OCI-LY3 (cell line): ENCODE results near the gene FGF19.

Source experiments
- H2AFZ ChIP-seq: fragments of 200-600, 300-600 bp; shearing (Covaris generic); 2 replicates; pipeline ENCODE4 v1.6.0; 2014; ENCODE audit warnings: antibody characterized with exemption, low read depth, low read length
- H3K27ac ChIP-seq: fragments of 200-600, 300-600 bp; sonication (generic); 2 replicates; pipeline ENCODE4 v1.5.1; 2014; ENCODE audit warnings: mild to moderate bottlenecking, low read length, moderate library complexity, mixed read lengths
- H3K27me3 ChIP-seq: fragments of 200-600, 300-600 bp; sonication (generic); 2 replicates; pipeline ENCODE4 v1.6.1; 2014; ENCODE audit warnings: low read depth, low read length, mixed read lengths
- H3K36me3 ChIP-seq: fragments of 200-600, 300-600 bp; sonication (generic); replicated peaks from 2 replicates; pipeline ENCODE3; 2014; ENCODE audit warnings: low read depth, low read length, mixed read lengths
- H3K4me1 ChIP-seq: fragments of 300-600, 200-600 bp; sonication (generic); 2 replicates; pipeline ENCODE4 v1.6.1; 2014; ENCODE audit warnings: low read length, mixed read lengths
- H3K4me2 ChIP-seq: fragments of 200-600, 300-600 bp; sonication (generic); 2 replicates; pipeline ENCODE4 v1.6.1; 2014; ENCODE audit warnings: low read length, mixed read lengths
- H3K4me3 ChIP-seq: fragments of 300-600, 200-600 bp; sonication (generic); 2 replicates; pipeline ENCODE4 v1.5.1; 2014; ENCODE audit warnings: antibody characterized with exemption, mild to moderate bottlenecking, low read length, moderate library complexity
- H3K79me2 ChIP-seq: fragments of 300-600, 200-600 bp; shearing (Covaris generic); 2 replicates; pipeline ENCODE4 v1.6.1; 2014; ENCODE audit warnings: mild to moderate bottlenecking, low read length, mixed read lengths
- H3K9ac ChIP-seq: fragments of 300-600, 200-600 bp; shearing (Covaris generic); 2 replicates; pipeline ENCODE4 v1.6.0; 2014; ENCODE audit warnings: mild to moderate bottlenecking, low read length, moderate library complexity
- H3K9me3 ChIP-seq: fragments of 200-600, 300-600 bp; shearing (Covaris generic); 2 replicates; pipeline ENCODE4 v1.6.1; 2014; ENCODE audit warnings: low read length, mixed read lengths; ENCODE audit not compliant: insufficient read depth
- H4K20me1 ChIP-seq: fragments of 200-600, 300-600 bp; sonication (generic); 2 replicates; pipeline ENCODE4 v1.6.1; 2016; ENCODE audit warnings: low read length, mixed read lengths; ENCODE audit not compliant: insufficient read depth
- EZH2phosphoT487 ChIP-seq: fragments of 200-600 bp; shearing (Covaris generic); IDR thresholded peaks from 2 replicates; pipeline ENCODE4 v1.6.1; 2018; ENCODE audit warnings: antibody characterized with exemption, mixed run types, low read depth
- TF ChIP-seq, protein P1 (sequence below): fragments of 200-600, 300-600 bp; sonication (generic); IDR thresholded peaks from 2 replicates; pipeline ENCODE4 v1.5.1; 2014; ENCODE audit warnings: antibody characterized with exemption, low read length, low read depth

The FGF19 gene

DNA sequence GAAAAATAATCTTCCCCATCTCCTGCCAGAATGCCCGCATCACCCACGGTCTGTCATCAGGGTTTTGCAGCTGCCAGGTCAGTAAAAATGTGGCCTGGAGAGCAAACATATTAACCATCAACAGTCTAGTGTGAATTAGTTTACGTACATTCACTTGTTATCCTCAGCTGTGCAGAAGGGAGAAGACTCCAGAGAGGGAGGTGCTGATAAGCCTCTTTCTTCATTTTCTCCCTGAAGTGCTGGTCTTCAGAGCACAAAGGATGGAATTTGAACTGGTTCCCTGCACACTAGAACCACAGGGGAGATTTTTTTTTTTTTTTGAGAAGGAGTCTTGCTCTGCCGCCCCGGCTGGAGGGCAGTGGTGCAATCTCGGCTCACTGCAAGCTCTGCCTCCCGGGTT, 8.2 kb downstream of the FGF19 start:
- no peak overlapping the region for H2AFZ ChIP-seq
- H3K4me3 ChIP-seq = no peak overlapping the region
- no peak overlapping the region for H3K27ac ChIP-seq
- H3K9me3 ChIP-seq = no peaks in the 10 kb centered on the region
- no peaks in the 10 kb centered on the region for H3K79me2 ChIP-seq
- H3K4me1 ChIP-seq = no peaks in the 10 kb centered on the region
- H3K4me2 ChIP-seq = no peak overlapping the region
- no peaks in the 10 kb centered on the region for H4K20me1 ChIP-seq
- no peak overlapping the region for H3K9ac ChIP-seq
- H3K36me3 ChIP-seq = no peaks in the 10 kb centered on the region
- peaks cover 26% of the 10 kb centered on the region for H3K27me3 ChIP-seq
- TF ChIP-seq EZH2phosphoT487 = no peak
- TF ChIP-seq, protein P1, sequence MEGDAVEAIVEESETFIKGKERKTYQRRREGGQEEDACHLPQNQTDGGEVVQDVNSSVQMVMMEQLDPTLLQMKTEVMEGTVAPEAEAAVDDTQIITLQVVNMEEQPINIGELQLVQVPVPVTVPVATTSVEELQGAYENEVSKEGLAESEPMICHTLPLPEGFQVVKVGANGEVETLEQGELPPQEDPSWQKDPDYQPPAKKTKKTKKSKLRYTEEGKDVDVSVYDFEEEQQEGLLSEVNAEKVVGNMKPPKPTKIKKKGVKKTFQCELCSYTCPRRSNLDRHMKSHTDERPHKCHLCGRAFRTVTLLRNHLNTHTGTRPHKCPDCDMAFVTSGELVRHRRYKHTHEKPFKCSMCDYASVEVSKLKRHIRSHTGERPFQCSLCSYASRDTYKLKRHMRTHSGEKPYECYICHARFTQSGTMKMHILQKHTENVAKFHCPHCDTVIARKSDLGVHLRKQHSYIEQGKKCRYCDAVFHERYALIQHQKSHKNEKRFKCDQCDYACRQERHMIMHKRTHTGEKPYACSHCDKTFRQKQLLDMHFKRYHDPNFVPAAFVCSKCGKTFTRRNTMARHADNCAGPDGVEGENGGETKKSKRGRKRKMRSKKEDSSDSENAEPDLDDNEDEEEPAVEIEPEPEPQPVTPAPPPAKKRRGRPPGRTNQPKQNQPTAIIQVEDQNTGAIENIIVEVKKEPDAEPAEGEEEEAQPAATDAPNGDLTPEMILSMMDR = no peak

DNA sequence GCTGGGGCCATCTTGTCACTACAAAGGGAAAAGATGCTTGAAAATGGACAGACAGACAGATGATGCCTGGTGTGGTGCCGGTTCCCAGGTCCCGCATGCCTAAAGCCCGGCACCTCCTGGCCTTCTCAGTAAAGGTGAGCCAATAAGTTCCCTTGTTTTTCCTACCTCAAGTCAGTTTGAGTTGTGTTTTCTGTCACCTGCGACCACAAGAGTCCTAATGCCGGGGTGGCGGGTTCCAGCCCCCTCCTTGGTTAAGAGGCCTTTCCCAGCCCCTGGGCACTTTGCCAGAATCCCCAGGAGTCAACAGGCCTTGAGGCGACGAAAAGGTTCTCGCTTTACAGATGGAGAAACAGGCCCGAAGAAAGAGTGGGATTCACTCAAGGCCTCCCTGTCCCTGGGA, 9.0 kb downstream of the FGF19 start:
- H3K9me3 ChIP-seq = no peaks in the 10 kb centered on the region
- H2AFZ ChIP-seq = no peak overlapping the region
- H3K27ac ChIP-seq = no peak overlapping the region
- no peaks in the 10 kb centered on the region for H3K79me2 ChIP-seq
- H3K9ac ChIP-seq = no peak overlapping the region
- peaks cover 26% of the 10 kb centered on the region for H3K27me3 ChIP-seq
- no peaks in the 10 kb centered on the region for H4K20me1 ChIP-seq
- no peak overlapping the region for H3K4me2 ChIP-seq
- no peak overlapping the region for H3K4me3 ChIP-seq
- no peaks in the 10 kb centered on the region for H3K4me1 ChIP-seq
- no peaks in the 10 kb centered on the region for H3K36me3 ChIP-seq
- TF ChIP-seq EZH2phosphoT487 = no peak
- TF ChIP-seq, protein P1 = no peak

DNA sequence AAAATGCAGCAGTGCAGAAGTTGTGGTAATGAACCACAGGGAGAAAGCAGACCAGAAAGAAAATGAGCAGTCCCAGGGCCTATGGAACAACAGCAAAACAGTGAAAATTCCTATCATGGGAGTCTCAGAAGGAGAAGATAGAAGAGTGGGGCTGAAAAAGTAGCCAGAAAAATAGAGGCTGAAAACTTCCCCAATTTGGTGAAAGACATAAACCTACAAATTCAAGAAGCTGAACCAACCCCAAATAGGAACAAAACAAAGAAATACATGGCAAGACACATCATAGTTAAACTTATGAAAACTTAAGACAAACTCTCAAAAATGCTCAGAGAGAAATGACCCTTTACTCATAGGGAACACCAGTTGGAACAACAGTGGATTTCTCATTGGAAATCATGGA, 11.4 kb downstream of the FGF19 start:
- Histone ChIP-seq H2AFZ (no peak overlapping the region), H3K4me1 (peaks cover 8% of the 10 kb centered on the region)
- TF ChIP-seq, protein P1 = no peak
- no peak for TF ChIP-seq EZH2phosphoT487

DNA sequence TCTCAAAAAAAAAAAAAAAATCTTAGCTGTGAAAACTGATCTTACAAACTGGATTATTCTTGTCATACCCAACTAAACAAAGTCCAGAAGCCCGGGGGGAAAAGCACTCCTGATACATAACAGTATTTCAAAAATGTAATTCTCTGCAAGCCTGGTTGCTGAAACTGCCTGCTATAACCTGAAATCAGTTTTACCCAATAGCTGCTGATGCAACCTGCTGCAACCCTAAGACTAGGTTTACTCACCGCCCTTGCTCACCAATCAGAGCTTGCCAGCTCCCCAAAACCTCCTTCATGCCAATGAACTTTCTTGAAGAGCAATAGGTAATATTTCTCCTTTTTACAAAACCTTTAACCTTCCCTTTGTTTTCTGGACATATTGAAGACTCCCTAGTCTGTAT, 12.4 kb downstream of the FGF19 start:
- Histone ChIP-seq H3K27ac (no peak overlapping the region), H3K4me3 (no peak overlapping the region), H2AFZ (no peak overlapping the region), H3K36me3 (no peaks in the 10 kb centered on the region), H3K9ac (no peak overlapping the region), H3K4me1 (peaks cover 8% of the 10 kb centered on the region), H4K20me1 (no peaks in the 10 kb centered on the region), H3K9me3 (no peaks in the 10 kb centered on the region), H3K79me2 (no peaks in the 10 kb centered on the region), H3K27me3 (peaks cover 15% of the 10 kb centered on the region), H3K4me2 (no peak overlapping the region)
- TF ChIP-seq EZH2phosphoT487 = no peak
- TF ChIP-seq, protein P1 = no peak

More for the DNA sequence above, 11.4 kb downstream of the FGF19 start:
- Histone ChIP-seq H3K27ac (no peak overlapping the region), H3K4me2 (no peak overlapping the region), H3K9me3 (no peaks in the 10 kb centered on the region), H3K79me2 (no peaks in the 10 kb centered on the region), H4K20me1 (no peaks in the 10 kb centered on the region), H3K27me3 (peaks cover 25% of the 10 kb centered on the region), H3K9ac (no peak overlapping the region), H3K36me3 (no peaks in the 10 kb centered on the region), H3K4me3 (no peak overlapping the region)
